HepG2 (cell line): ENCODE measurements around the gene WNT1. TPM values are rescaled to one million over a fixed set of nuclear protein-coding genes. Genes with fewer than 3 reads are reported as not detected.

Source experiments
- DMAP1 ChIP-seq: IDR thresholded peaks from 2 replicates; pipeline ENCODE4 v1.6.1; 2016
- KDM2A ChIP-seq: sonication (generic); formaldehyde crosslinking; IDR thresholded peaks from 2 replicates; pipeline ENCODE4 v1.4.0; 2020; ENCODE audit warnings: low read depth, missing genetic modification reagents, borderline replicate concordance
- MLXIP ChIP-seq: sonication (generic); formaldehyde crosslinking; IDR thresholded peaks from 2 replicates; pipeline ENCODE4 v1.9.0; 2021; ENCODE audit warnings: missing genetic modification reagents, borderline replicate concordance
- MYPOP ChIP-seq: sonication (generic); formaldehyde crosslinking; IDR thresholded peaks from 2 replicates; pipeline ENCODE4 v1.8.1; 2023; ENCODE audit warnings: mild to moderate bottlenecking, moderate library complexity, missing genetic modification reagents
- NCOA1 ChIP-seq: sonication (generic); formaldehyde crosslinking; IDR thresholded peaks from 2 replicates; pipeline ENCODE4 v1.9.0; 2021; ENCODE audit warnings: missing genetic modification reagents
- SMAD1 ChIP-seq: sonication (generic); formaldehyde crosslinking; IDR thresholded peaks from 2 replicates; pipeline ENCODE4 v1.4.0; 2020; ENCODE audit warnings: missing genetic modification reagents, low read depth, mild to moderate bottlenecking, borderline replicate concordance
- SMARCC2 ChIP-seq: fragments of 450-650 bp; IDR thresholded peaks from 2 replicates; pipeline ENCODE4 v1.6.1; 2017; ENCODE audit warnings: antibody characterized with exemption, mild to moderate bottlenecking
- ZBTB39 ChIP-seq: sonication (generic); formaldehyde crosslinking; IDR thresholded peaks from 2 replicates; pipeline ENCODE4 v1.5.0; 2020; ENCODE audit warnings: missing genetic modification reagents
- ZHX2 ChIP-seq, 2 experiments: sonication (generic) in 1 of 2; formaldehyde crosslinking in 1 of 2; IDR thresholded peaks; 2 replicates each; pipeline versions ENCODE4 v1.6.1 to v1.9.0; 2014 to 2022; ENCODE audit warnings: antibody characterized with exemption in 1 of 2, borderline replicate concordance in 1 of 2, inconsistent platforms in 1 of 2, low read depth in 1 of 2, missing genetic modification reagents in 1 of 2
- ZMAT5 ChIP-seq: sonication (generic); formaldehyde crosslinking; IDR thresholded peaks from 2 replicates; pipeline ENCODE4 v1.5.0; 2020; ENCODE audit warnings: mild to moderate bottlenecking, low read depth, missing genetic modification reagents, borderline replicate concordance
- ZNF224 ChIP-seq: sonication (generic); formaldehyde crosslinking; IDR thresholded peaks from 2 replicates; pipeline ENCODE4 v1.5.0; 2020; ENCODE audit warnings: mild to moderate bottlenecking, missing genetic modification reagents
- ZUFSP ChIP-seq: sonication (generic); formaldehyde crosslinking; IDR thresholded peaks from 2 replicates; pipeline ENCODE4 v1.9.0; 2021; ENCODE audit warnings: missing genetic modification reagents, mild to moderate bottlenecking, borderline replicate concordance
- polyA plus RNA-seq, 8 experiments: library from polyadenylated mRNA; depleted of rRNA in 3 of 8; stranded (reverse) in 7 of 8; unstranded in 1 of 8; fragments of >200 nt; fragmentation: Illumina TruSeq in 4 of 8; extraction: Trizol in 4 of 8; gene quantifications; 2 replicates each; pipeline versions ENCODE4 v1.2.1 to v1.2.3, GENCODE V29; 2011 to 2016; ENCODE audit warnings: low read depth in 4 of 8, missing spikeins in 1 of 8, mixed read lengths in 1 of 8; ENCODE audit not compliant: insufficient read depth in 1 of 8
- total RNA-seq, 5 experiments: library from RNA; depleted of rRNA; stranded (reverse); fragments of >200 nt; fragmentation: Illumina TruSeq; extraction: Trizol; gene quantifications; 2 replicates each; pipeline ENCODE4 v1.2.3, GENCODE V29; 2016; ENCODE audit warnings: low read depth in 1 of 5

WNT1 gene
- total and polyA plus RNA-seq, 2 of the 13 experiments (the other 11 are each of a cell fraction or from before 2014, with no cell fraction given) = not detected

- TF ChIP-seq ZHX2 (IDR thresholded peaks at IDR 0.05; ENCODE audit: low read depth) (no peak), ZHX2 (CRISPR knock-in tag; IDR thresholded peaks at IDR 0.05; ENCODE audit: borderline replicate concordance) (no peak), ZMAT5 (CRISPR knock-in tag) (no peak), DMAP1 (CRISPR knock-in tag) (no peak), ZUFSP (no peak), ZNF224 (CRISPR knock-in tag) (0 out of 2 replicates have a peak, but pooled peaks have one; percentile 24), SMARCC2 (no peak), MYPOP (CRISPR knock-in tag) (0 out of 2 replicates have a peak, but pooled peaks have one; percentile 43), KDM2A (CRISPR knock-in tag) (peak; percentile 68; the same call in 1 of the 2 replicates), MLXIP (CRISPR knock-in tag) (no peak), ZBTB39 (CRISPR knock-in tag) (no peak), SMAD1 (CRISPR knock-in tag) (no peak), NCOA1 (CRISPR knock-in tag) (no peak)
Measured at GRCh38 chr12:48996794-48997718, 18.9 kb downstream of the WNT1 start (continued).
